ENCODE results near the gene ASPDH.

The ASPDH gene

GRCh38 chr19:50513746-50514345 lies at the start of gene ASPDH:
TSS of gene ASPDH (minus strand) at chr19:50513913. CDS start at chr19:50513823, 90 bp downstream.
- no peak for DNase-seq (ENCODE audit: low spot score)

- no peak for DNase-seq (ENCODE audit: low spot score)
These were observed 49.3 kb upstream of the ASPDH start for GRCh38 chr19:50562996-50563395.

- DNase-seq (ENCODE audit: low spot score), result no peak
These were observed 48.6 kb upstream of the ASPDH start for GRCh38 chr19:50562329-50562728.

GRCh38 chr19:50559636-50560035 lies 45.9 kb upstream of the ASPDH start:
- DNase-seq (ENCODE audit: low spot score), result no peak

- DNase-seq (ENCODE audit: low spot score), result no peak
These were observed 44.7 kb upstream of the ASPDH start for GRCh38 chr19:50558449-50558848.

GRCh38 chr19:50558039-50558438 lies 44.3 kb upstream of the ASPDH start:
- no peak for DNase-seq (ENCODE audit: low spot score)

- no peak for DNase-seq (ENCODE audit: low spot score)
These were observed 43.4 kb upstream of the ASPDH start for GRCh38 chr19:50557009-50557613.

- peak; percentile 82 for DNase-seq (ENCODE audit: low spot score)
These were observed 42.7 kb upstream of the ASPDH start for GRCh38 chr19:50556282-50557008.

- DNase-seq (ENCODE audit: low spot score), result no peak
These were observed 42.0 kb upstream of the ASPDH start for GRCh38 chr19:50555450-50556281.

- no peak for DNase-seq (ENCODE audit: low spot score)
These were observed 41.3 kb upstream of the ASPDH start for GRCh38 chr19:50555033-50555432.

GRCh38 chr19:50554212-50554611 lies 40.5 kb upstream of the ASPDH start:
- DNase-seq (ENCODE audit: low spot score), result no peak

- no peak for DNase-seq (ENCODE audit: low spot score)
These were observed 39.5 kb upstream of the ASPDH start for GRCh38 chr19:50553134-50553703.

GRCh38 chr19:50552540-50552939 lies 38.8 kb upstream of the ASPDH start:
- DNase-seq (ENCODE audit: low spot score), result no peak

- no peak for DNase-seq (ENCODE audit: low spot score)
These were observed 38.0 kb upstream of the ASPDH start for GRCh38 chr19:50551715-50552187.

GRCh38 chr19:50551034-50551714 lies 37.5 kb upstream of the ASPDH start:
- no peak for DNase-seq (ENCODE audit: low spot score)

- no peak for DNase-seq (ENCODE audit: low spot score)
These were observed 36.9 kb upstream of the ASPDH start for GRCh38 chr19:50550594-50550966.

GRCh38 chr19:50549927-50550593 lies 36.3 kb upstream of the ASPDH start:
- DNase-seq (ENCODE audit: low spot score), result no peak

GRCh38 chr19:50549059-50549926 lies 35.6 kb upstream of the ASPDH start:
- no peak for DNase-seq (ENCODE audit: low spot score)

GRCh38 chr19:50548191-50549058 lies 34.7 kb upstream of the ASPDH start:
- DNase-seq (ENCODE audit: low spot score), result no peak
